WTC11 (cell line): Measurements from ENCODE around the gene PCGF1. TPM values are rescaled to one million over a fixed set of nuclear protein-coding genes. Genes with fewer than 3 reads are reported as not detected.

Experiments
- AFF4 ChIP-seq: sonication (generic); formaldehyde crosslinking; IDR thresholded peaks from 2 replicates; pipeline ENCODE4 v1.8.1; 2023; ENCODE audit warnings: mild to moderate bottlenecking, missing genetic modification reagents, borderline replicate concordance
- ARID4B ChIP-seq: sonication (generic); formaldehyde crosslinking; IDR thresholded peaks from 2 replicates; pipeline ENCODE4 v1.8.0; 2023; ENCODE audit warnings: missing genetic modification reagents, mild to moderate bottlenecking, borderline replicate concordance
- ATF1 ChIP-seq: sonication (generic); formaldehyde crosslinking; IDR thresholded peaks from 2 replicates; pipeline ENCODE4 v1.8.1; 2023; ENCODE audit warnings: mild to moderate bottlenecking, moderate library complexity, missing genetic modification reagents
- ATF6 ChIP-seq: sonication (generic); formaldehyde crosslinking; IDR thresholded peaks from 2 replicates; pipeline ENCODE4 v1.8.1; 2023; ENCODE audit warnings: mild to moderate bottlenecking, missing genetic modification reagents
- E2F1 ChIP-seq: sonication (generic); formaldehyde crosslinking; IDR thresholded peaks from 2 replicates; pipeline ENCODE4 v1.8.0; 2022; ENCODE audit warnings: mild to moderate bottlenecking, missing genetic modification reagents
- E2F4 ChIP-seq: sonication (generic); formaldehyde crosslinking; IDR thresholded peaks from 2 replicates; pipeline ENCODE4 v1.8.1; 2022; ENCODE audit warnings: low read depth, mild to moderate bottlenecking, moderate library complexity, missing genetic modification reagents, borderline replicate concordance
- E2F5 ChIP-seq: sonication (generic); formaldehyde crosslinking; IDR thresholded peaks from 2 replicates; pipeline ENCODE4 v1.8.1; 2022; ENCODE audit warnings: mild to moderate bottlenecking, moderate library complexity, missing genetic modification reagents
- ELF4 ChIP-seq: sonication (generic); formaldehyde crosslinking; IDR thresholded peaks from 2 replicates; pipeline ENCODE4 v1.8.1; 2022; ENCODE audit warnings: low read depth, mild to moderate bottlenecking, moderate library complexity, missing genetic modification reagents
- ESRRA ChIP-seq: sonication (generic); formaldehyde crosslinking; IDR thresholded peaks from 2 replicates; pipeline ENCODE4 v1.8.1; 2022; ENCODE audit warnings: mild to moderate bottlenecking, missing genetic modification reagents, borderline replicate concordance
- ETV6 ChIP-seq: sonication (generic); formaldehyde crosslinking; IDR thresholded peaks from 2 replicates; pipeline ENCODE4 v1.8.1; 2022; ENCODE audit warnings: mild to moderate bottlenecking, missing genetic modification reagents
- FOXP4 ChIP-seq: sonication (generic); formaldehyde crosslinking; IDR thresholded peaks from 2 replicates; pipeline ENCODE4 v1.8.0; 2022; ENCODE audit warnings: mild to moderate bottlenecking, missing genetic modification reagents
- GABPB1 ChIP-seq: sonication (generic); formaldehyde crosslinking; IDR thresholded peaks from 2 replicates; pipeline ENCODE4 v1.8.1; 2023; ENCODE audit warnings: mild to moderate bottlenecking, missing genetic modification reagents
- IRF1 ChIP-seq: sonication (generic); formaldehyde crosslinking; IDR thresholded peaks from 2 replicates; pipeline ENCODE4 v1.8.0; 2023; ENCODE audit warnings: missing genetic modification reagents
- IRF2 ChIP-seq: sonication (generic); formaldehyde crosslinking; IDR thresholded peaks from 2 replicates; pipeline ENCODE4 v1.8.0; 2022; ENCODE audit warnings: low read depth, missing genetic modification reagents, borderline replicate concordance
- MYBL2 ChIP-seq: sonication (generic); formaldehyde crosslinking; IDR thresholded peaks from 2 replicates; pipeline ENCODE4 v1.8.1; 2023; ENCODE audit warnings: mild to moderate bottlenecking, moderate library complexity, missing genetic modification reagents
- OVOL2 ChIP-seq: fragments of 250-450 bp; sonication (Bioruptor Pico); IDR thresholded peaks from 2 replicates; pipeline ENCODE4 v1.9.0; 2021; ENCODE audit warnings: mild to moderate bottlenecking, borderline replicate concordance
- USF2 ChIP-seq: sonication (generic); formaldehyde crosslinking; IDR thresholded peaks from 2 replicates; pipeline ENCODE4 v1.8.1; 2023; ENCODE audit warnings: mild to moderate bottlenecking, missing genetic modification reagents, moderate library complexity
- ZNF317 ChIP-seq: sonication (generic); formaldehyde crosslinking; IDR thresholded peaks from 2 replicates; pipeline ENCODE4 v1.8.1; 2023; ENCODE audit warnings: low read depth, mild to moderate bottlenecking, moderate library complexity, missing genetic modification reagents, borderline replicate concordance
- total RNA-seq: library from RNA; stranded (reverse); gene quantifications from 3 replicates; pipeline ENCODE4 v1.2.3, GENCODE V29; 2021

Gene PCGF1
- total RNA-seq, 1 experiment from 2014 or later: 15.7 TPM

GRCh38 chr2:74548900-74549826 lies 41.7 kb upstream of the PCGF1 start (continued):
- no peak for TF ChIP-seq E2F4
- TF ChIP-seq IRF2: no peak
- no peak for TF ChIP-seq MYBL2 (CRISPR knock-in tag)
- peak; percentile 82; the same call in 1 of the 2 replicates for TF ChIP-seq ARID4B
- peak; percentile 79 for TF ChIP-seq ETV6 (CRISPR knock-in tag)
- no peak for TF ChIP-seq IRF1 (CRISPR knock-in tag)
- 0 out of 2 replicates have a peak, but pooled peaks have one; percentile 5 for TF ChIP-seq E2F1 (CRISPR knock-in tag)
- TF ChIP-seq AFF4: no peak
- no peak for TF ChIP-seq ATF6
- no peak for TF ChIP-seq OVOL2 (CRISPR knock-in tag)
- TF ChIP-seq FOXP4 (CRISPR knock-in tag): peak; percentile 70; the same call in 1 of the 2 replicates
- peak; percentile 76 for TF ChIP-seq USF2 (CRISPR knock-in tag)
- no peak; the same call in 1 of the 2 replicates for TF ChIP-seq GABPB1
- 0 out of 2 replicates have a peak, but pooled peaks have one; percentile 16 for TF ChIP-seq ESRRA (CRISPR knock-in tag)
- TF ChIP-seq E2F5 (CRISPR knock-in tag): peak; percentile 78; the same call in 1 of the 2 replicates
- TF ChIP-seq ATF1 (CRISPR knock-in tag): no peak
- TF ChIP-seq ZNF317 (CRISPR knock-in tag): no peak
- TF ChIP-seq ELF4: no peak
